Stimulated activated effector memory CD8-positive, alpha-beta T cell treated with anti-CD3 and anti-CD28 coated beads, Interleukin-12 subunit alpha, Interleukin-12 subunit beta, amount 100 ng/mL, for 72 hours (primary cell): Measurements from ENCODE around the gene PKNOX1.
"Not testable (repeated sequence)": the region's sequence is repeated elsewhere in the genome, so short reads cannot be mapped to it uniquely, and the experiment has no call there.

Experiments used
- ATAC-seq: fragments of 150-1000 bp; cut with Tn5 transposase; 2 replicates; pipeline ENCODE4 v1.10.0; 2021
- DNase-seq, 2 donors: peaks; one replicate each; pipeline ENCODE4 v3.0.0; 2021 to 2022; ENCODE audit warnings: low spot score in 2 of 2
- H3K27ac Mint-ChIP-seq: one replicate; pipeline ENCODE4 v1.8.0; 2022; ENCODE audit warnings: mild to moderate bottlenecking, mixed read lengths
- H3K36me3 Mint-ChIP-seq: one replicate; pipeline ENCODE4 v1.8.0; 2022; ENCODE audit warnings: mild to moderate bottlenecking, mixed read lengths
- H3K4me1 Mint-ChIP-seq: one replicate; pipeline ENCODE4 v1.8.0; 2022; ENCODE audit warnings: mixed read lengths
- H3K4me3 Mint-ChIP-seq: one replicate; pipeline ENCODE4 v1.8.0; 2022; ENCODE audit warnings: mild to moderate bottlenecking, mixed read lengths
- H3K9me3 Mint-ChIP-seq: one replicate; pipeline ENCODE4 v1.8.0; 2022; ENCODE audit warnings: mixed read lengths

The PKNOX1 gene

DNA sequence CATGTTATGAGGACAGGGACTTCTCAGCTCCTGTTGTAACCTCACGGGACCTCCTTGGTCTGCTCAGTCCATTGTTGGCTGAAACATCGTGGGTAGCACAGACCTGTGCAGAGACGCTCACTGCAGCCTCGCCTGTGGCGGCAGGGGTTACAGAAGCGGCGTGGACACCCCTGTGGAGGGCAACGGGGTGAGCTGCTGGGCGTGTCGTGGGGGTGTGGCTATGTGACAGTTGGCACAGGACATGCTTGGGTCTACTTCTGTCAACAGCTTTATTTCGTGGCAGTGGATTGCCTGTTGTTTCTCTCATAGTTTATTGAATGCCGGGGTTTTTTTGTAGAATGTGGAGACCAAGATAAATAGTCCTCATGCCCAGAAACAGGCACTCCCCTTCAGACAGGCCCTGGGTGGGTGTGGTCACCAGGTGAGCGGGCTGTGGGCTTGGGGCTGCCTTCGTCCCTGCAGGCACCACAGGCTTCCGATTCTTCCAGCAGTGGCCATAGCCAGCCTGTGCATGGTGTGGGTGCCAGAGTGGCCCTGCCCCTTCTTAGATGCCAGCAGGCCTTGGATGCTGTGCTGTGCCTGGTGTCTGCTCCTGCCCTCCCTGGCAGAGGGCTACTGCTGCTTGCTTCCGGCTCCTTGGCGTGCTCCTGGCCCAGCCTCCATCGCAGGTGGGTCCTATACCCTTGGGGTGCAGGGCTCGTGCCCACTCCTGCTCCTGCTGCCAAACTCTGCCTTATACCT, 63.7 kb downstream of the PKNOX1 start:
- not testable (repeated sequence) for H3K4me3 Mint-ChIP-seq, ATAC-seq, H3K9me3 Mint-ChIP-seq, DNase-seq, H3K27ac Mint-ChIP-seq, H3K4me1 Mint-ChIP-seq, H3K36me3 Mint-ChIP-seq

DNA sequence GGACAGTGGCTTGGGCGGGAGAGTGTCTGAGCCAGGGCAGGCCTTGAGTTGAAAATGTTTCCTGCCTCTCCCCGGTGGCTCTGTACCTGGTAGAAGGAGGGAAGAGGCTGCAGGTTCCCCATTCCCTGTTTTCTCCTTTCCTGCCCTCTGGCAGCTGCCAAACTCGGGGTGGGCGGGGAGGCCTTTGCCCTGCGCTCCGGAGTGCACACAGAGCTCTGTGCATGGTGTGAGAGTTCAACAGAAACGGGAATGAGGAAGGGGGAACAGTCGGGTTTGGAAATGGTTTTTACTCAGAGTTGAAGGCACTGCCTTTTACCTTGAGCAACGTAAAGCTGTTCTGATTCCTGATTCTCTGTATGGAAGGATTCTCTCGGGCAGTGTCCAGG, 64.3 kb downstream of the PKNOX1 start:
- not testable (repeated sequence) for H3K27ac Mint-ChIP-seq, H3K9me3 Mint-ChIP-seq, H3K4me1 Mint-ChIP-seq, H3K36me3 Mint-ChIP-seq, H3K4me3 Mint-ChIP-seq, ATAC-seq, DNase-seq

DNA sequence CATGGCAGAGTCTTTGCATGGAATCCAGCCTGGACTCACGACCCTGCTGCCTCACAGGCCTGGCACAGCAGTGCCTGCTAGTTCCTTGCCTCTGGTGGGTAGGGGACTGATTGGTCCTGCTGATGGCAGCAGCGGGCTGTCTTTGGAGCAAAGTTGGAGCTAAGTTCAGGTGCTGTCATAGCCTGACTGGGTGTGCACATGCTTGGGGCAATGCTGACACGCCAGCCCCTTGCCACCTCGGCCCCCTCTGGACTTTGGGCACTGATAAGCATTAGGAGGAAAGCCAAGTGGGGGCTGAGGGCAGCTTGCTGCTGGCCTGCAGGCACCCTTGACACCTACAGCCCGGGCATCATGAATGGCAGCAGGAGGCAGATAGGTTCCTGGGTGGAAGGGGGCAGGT, 67.8 kb downstream of the PKNOX1 start:
- H3K4me1 Mint-ChIP-seq, H3K4me3 Mint-ChIP-seq, DNase-seq, H3K27ac Mint-ChIP-seq, ATAC-seq, H3K9me3 Mint-ChIP-seq, H3K36me3 Mint-ChIP-seq: not testable (repeated sequence)

DNA sequence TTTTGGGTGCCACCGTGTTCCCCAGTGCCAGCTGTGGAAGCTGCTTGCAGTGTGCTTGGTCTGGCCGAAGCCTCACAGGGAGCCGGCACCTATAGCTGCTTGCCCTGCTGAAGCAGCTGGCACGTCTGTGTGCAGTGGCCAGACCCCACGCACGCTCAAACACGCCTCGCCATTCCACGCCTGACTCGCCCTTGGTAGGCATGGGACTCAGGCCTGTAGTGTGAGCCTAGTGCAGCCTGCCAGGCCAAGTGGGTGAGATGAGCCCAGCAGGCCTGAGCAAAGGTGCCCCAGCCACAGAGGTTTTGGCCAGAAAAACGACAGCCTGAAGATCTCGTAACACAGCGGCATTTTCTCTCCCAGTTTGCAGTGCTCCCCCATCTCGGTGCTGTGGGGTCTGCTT, 68.9 kb downstream of the PKNOX1 start:
- not testable (repeated sequence) for H3K9me3 Mint-ChIP-seq, DNase-seq, H3K4me3 Mint-ChIP-seq, H3K36me3 Mint-ChIP-seq, H3K4me1 Mint-ChIP-seq, H3K27ac Mint-ChIP-seq, ATAC-seq

DNA sequence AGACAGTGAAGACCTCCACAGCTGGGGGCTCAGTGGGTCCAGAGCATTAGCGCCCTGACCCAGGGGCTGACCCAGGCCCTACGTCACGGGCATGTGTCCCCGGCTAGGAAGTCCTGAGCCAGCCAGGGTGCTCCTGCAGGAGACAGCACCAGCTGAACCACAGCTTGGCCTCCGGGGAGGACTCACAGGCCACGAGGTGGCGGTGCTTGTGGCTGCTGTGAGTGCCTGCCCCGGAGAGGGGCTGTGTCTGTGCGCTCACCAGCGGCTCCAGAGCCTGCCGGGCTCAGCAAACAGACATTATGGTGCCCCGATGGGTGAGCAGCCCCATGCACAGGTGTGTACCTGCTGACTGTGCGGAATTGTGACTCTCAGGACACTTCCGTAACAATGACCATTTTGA, 70.2 kb downstream of the PKNOX1 start:
- DNase-seq, H3K9me3 Mint-ChIP-seq, H3K27ac Mint-ChIP-seq, H3K4me3 Mint-ChIP-seq, H3K4me1 Mint-ChIP-seq, ATAC-seq, H3K36me3 Mint-ChIP-seq: not testable (repeated sequence)

DNA sequence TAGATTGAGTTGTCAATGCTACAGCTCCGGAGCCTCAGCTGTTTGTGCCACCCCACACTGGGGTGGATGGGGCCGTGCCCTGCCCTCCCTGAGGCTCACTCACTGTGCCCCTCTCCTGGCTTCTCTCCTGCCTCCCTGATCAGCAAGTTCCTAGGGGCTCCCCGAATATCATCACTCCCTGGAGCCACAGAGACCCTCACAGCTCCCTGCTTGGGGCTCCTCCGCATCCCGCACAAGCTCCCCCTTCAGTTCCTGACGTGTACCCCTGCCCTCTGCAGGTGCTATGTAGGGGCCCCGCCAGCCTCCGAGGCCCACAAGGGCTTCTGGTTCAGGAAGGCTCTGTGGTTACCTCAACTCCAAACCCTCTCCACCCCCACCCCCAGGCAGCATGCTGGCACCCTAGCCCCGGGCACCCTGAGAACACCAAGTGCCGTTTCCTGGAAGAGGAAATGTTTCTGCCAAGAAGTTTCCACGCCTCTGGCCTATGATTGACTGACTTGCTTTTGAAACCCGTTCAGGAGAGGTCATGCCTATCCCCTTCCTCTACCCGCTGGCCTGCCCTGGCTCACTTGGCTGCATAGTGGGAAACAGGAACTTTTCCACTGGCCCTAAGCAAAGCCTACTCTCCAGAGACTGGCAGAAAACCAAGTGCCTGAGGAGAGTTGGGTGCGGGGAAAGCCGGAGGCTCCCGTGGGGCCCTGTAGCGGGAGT, 71.0 kb downstream of the PKNOX1 start:
- not testable (repeated sequence) for H3K9me3 Mint-ChIP-seq, DNase-seq, H3K4me1 Mint-ChIP-seq, H3K36me3 Mint-ChIP-seq
- peak overlapping the region; percentile 39 for H3K4me3 Mint-ChIP-seq
- peak overlapping the region; percentile 58 for H3K27ac Mint-ChIP-seq
- peak; percentile 67 for ATAC-seq

DNA sequence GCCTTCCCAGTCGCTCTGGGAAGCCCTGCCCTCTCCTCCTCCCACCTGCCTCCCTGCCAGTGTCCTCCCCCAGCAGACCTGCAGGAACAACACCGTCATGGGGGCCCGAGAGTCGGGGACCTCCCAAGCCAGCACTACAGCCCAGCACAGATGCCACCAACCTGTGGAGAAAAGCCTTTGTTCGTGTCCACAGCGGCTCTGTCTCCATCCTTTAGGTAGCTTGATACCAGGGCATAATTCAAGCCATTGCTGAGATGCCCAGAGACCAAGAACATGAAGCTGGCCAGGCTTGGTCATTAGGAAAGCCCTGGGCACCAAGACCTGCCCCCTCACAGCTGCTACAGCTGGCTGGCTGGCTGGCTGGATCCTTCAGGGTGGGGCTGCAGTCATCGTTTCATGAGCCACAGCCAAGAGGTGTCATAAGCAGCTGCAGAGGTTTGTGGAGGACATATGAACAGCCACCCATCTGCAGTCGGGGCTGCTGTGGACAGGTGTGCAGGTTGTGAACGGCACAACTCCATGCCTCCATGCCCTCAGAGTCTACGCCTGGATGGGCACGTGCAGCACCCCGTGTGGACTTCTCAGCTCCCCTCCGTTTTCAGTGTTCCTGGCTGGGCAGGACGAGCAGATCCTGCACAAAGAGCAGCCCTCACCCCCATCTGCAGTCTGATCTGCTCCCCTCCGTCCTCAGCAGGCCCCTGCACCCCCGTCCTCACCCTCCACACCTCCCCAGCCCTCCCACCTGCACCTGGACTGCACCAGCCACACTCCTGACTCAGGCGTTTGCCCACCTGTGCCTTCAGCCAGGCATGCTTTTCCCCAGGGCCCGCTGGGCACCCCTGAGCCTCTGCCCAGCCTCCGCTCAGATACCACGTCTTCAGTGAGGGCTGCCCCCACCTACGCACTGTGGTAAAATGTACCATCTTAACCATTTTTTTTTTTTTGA, 71.8 kb downstream of the PKNOX1 start:
- H3K27ac Mint-ChIP-seq, H3K36me3 Mint-ChIP-seq: not testable (repeated sequence)
- peak; percentile 76 for ATAC-seq

DNA sequence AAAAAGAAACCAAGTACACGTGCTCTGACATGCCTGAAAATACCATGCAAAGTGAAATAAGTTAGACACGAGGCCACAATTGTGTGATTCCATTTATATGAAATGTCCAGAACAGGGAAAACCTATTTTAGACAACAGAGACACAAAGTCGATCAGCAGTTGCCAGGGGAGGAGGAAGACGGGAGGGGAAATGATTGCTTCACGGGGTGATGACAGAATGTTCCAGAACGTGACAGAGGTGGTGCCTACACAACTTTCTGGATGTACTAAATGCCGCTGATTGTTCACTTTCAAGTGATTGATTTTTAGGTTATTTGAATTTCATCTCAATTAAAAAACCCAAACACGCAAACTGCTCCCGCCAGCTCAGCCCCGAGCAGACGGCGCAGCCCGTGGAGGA, 78.8 kb downstream of the PKNOX1 start:
- H3K9me3 Mint-ChIP-seq, H3K36me3 Mint-ChIP-seq, DNase-seq, H3K27ac Mint-ChIP-seq, H3K4me3 Mint-ChIP-seq, H3K4me1 Mint-ChIP-seq, ATAC-seq: not testable (repeated sequence)

More for the DNA sequence above, 71.8 kb downstream of the PKNOX1 start:
- DNase-seq, H3K4me1 Mint-ChIP-seq, H3K9me3 Mint-ChIP-seq: not testable (repeated sequence)
- H3K4me3 Mint-ChIP-seq: peak overlapping the region; percentile 39

DNA sequence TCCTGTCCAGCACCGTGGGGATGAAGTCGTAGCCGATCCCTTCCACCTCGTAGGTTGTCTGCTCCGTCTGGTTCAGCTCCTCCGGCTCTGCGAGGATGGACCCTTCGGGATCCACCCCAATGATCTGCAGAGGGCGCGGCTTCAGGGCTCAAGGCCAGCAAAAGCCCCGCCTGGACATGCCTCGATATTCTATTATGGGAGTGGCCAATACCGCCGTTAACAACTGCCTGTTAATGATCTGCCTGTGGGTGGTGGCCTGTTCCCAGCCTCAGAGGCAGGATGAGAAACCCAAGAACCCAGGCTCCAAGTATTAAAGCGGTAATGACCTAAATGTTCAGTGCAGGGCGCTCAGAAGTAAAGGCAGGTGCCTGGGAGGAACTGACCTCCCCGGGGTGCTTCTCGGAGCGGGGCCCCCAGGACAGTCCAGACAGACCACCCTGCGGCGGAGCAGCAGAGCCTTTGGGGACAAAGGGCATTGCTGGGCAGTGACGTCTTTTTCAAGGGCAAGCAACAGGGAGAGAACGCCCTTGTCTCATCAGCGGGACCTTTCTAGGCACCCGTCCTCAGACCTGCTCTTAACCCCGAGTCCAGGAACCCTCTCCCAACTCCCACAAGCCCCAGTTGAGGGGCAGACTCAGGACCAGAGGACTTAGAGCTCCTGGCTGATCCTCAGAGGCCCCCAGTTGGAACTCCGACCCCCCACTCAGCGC, 88.7 kb downstream of the PKNOX1 start:
- H3K4me3 Mint-ChIP-seq, ATAC-seq, H3K36me3 Mint-ChIP-seq, H3K9me3 Mint-ChIP-seq, DNase-seq, H3K4me1 Mint-ChIP-seq, H3K27ac Mint-ChIP-seq: not testable (repeated sequence)

DNA sequence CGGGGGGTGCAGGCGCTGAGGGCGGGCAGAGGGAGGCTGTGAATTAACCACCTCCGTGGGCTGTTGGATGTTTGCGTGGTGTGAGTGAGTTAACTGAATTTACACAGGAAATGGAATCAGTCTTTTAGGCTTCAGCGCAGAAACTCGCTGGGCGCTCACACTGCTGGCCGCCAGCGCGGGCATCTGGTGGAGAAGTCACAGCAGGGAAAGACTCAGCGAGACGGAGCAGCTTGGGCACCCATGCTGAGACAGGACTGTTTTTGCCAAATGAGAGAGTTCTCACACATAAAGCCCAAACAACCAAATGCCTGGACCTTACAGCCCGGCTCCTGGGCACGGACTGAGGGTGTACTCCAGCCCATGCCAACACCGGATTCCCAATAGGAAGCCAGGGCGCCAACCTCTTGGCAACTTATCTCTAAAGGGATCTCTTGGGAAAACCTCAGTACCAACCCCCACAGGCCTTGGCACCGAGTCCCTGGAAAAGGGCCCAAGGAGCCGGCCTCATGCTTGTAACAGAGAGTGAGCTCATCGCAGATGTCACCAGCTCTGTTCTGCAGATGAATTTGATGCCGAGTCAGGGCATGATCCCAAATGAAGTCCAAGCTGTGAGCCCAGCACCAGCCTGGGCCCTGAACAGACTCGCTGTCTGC, 90.0 kb downstream of the PKNOX1 start:
- ATAC-seq, H3K4me1 Mint-ChIP-seq, H3K36me3 Mint-ChIP-seq, H3K4me3 Mint-ChIP-seq, H3K27ac Mint-ChIP-seq, DNase-seq, H3K9me3 Mint-ChIP-seq: not testable (repeated sequence)

DNA sequence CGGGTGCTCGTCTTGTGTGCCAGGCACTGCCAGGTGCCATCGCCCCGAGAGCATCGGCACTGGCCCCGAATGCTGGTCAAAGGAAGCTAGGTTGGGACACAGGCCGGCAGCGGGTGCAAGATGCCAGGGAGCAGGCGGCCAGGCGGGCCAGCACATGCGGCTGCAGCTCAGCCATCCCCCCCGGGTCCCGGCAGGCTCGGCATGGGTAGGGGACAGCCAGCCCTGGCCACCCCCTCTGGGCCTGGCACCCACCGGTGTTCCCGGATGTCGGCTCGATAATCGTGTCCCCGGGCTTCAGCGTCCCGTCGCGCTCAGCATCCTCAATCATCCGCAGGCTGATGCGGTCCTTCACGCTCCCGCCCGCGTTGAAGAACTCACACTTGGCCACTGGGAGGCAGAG, 91.6 kb downstream of the PKNOX1 start:
- not testable (repeated sequence) for H3K36me3 Mint-ChIP-seq, H3K9me3 Mint-ChIP-seq, DNase-seq, ATAC-seq, H3K27ac Mint-ChIP-seq, H3K4me3 Mint-ChIP-seq, H3K4me1 Mint-ChIP-seq

DNA sequence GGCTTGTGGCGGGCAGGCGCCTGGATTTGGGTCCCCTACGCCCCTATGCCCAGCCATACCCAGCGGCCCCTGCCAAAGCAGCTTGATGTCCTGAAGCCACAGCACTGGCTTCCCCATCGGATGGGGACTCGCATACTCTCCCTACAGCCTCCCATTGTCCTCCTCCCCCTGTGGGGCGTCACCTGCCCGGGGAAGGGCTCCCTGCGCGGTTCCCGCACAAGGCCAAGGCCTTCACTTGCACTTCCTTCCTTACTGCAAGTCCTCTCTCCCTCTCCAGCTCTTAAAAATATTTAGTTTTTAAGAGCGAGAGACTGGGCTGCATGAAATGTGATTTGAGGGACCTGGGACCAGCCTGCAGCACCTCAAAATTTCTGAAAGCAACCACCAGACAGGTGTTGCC, 92.3 kb downstream of the PKNOX1 start:
- ATAC-seq, H3K9me3 Mint-ChIP-seq, H3K27ac Mint-ChIP-seq, H3K36me3 Mint-ChIP-seq, H3K4me1 Mint-ChIP-seq, H3K4me3 Mint-ChIP-seq: not testable (repeated sequence)
- DNase-seq: peak in 1 of 2 donors; percentile 36

DNA sequence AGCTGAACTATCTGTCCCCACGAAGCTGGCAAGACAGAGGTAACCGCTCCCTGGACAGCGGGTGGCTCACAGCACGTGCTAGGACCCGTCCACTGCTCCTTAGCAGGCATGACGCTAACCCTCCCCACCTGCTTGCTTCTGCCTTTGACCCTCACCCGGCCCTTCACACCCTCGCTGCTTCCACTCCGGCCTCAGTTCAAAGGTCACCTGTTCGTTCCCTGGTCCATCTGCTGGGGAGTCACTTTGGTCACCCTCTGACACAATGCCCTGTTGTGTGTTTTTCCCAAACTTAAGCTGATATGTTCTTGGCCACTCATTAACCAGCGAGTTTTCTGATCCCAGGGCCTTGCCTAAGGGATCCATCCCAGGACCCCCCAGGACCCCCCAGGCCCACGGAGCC, 93.7 kb downstream of the PKNOX1 start:
- H3K4me1 Mint-ChIP-seq, H3K36me3 Mint-ChIP-seq, H3K27ac Mint-ChIP-seq, H3K9me3 Mint-ChIP-seq, H3K4me3 Mint-ChIP-seq, ATAC-seq, DNase-seq: not testable (repeated sequence)

DNA sequence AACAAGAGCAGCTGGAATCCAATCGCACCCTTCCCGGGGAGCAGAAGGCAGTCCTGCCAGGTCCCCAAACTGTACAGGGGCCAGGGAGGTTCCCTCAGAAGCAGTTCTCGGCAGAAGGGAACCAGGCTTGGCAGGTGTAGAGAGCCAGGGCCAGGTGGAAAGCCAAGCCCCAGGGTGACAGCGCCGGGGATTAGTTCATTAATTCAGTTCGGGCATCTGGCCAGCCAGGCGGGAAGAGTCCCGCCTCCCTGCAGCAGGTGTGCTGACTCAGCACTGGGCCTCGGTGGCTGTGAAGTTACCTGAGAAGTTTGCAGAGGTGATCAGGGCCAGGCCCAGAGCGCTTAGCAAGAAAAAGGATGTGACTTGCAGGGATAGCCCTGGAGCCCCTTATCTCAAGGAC, 95.3 kb downstream of the PKNOX1 start:
- H3K4me3 Mint-ChIP-seq, H3K9me3 Mint-ChIP-seq, H3K4me1 Mint-ChIP-seq, DNase-seq, H3K36me3 Mint-ChIP-seq, ATAC-seq, H3K27ac Mint-ChIP-seq: not testable (repeated sequence)
